GM23338 (cell line): ENCODE data around the gene GPSM1. TPM values are rescaled to one million over a fixed set of nuclear protein-coding genes. Genes with fewer than 3 reads are reported as not detected.

ENCODE experiments used
- ATAC-seq: fragments of 200-7000 bp; cut with Tn5 transposase; 3 replicates; pipeline ENCODE4 v1.9.1; 2020
- DNase-seq: peaks from one replicate; pipeline ENCODE4 v3.0.0-alpha.2; 2015; ENCODE audit warnings: low spot score
- H2AFZ ChIP-seq: fragments of 200-600 bp; sonication (generic); 2 replicates; pipeline ENCODE4 v1.8.0; 2016; ENCODE audit warnings: antibody characterized with exemption, mild to moderate bottlenecking, moderate library complexity
- H3F3A ChIP-seq: fragments of 200-600 bp; sonication (generic); replicated peaks from 2 replicates; pipeline ENCODE4 v1.8.0; 2017; ENCODE audit warnings: antibody characterized with exemption, mixed run types, low read depth
- H3K27ac ChIP-seq: fragments of 200-600 bp; sonication (generic); 2 replicates; pipeline ENCODE4 v1.6.1; 2016; ENCODE audit warnings: low read depth
- H3K27me3 ChIP-seq: fragments of 200-600 bp; sonication (generic); 2 replicates; pipeline ENCODE4 v1.8.0; 2016; ENCODE audit warnings: mild to moderate bottlenecking, mixed run types, moderate library complexity; ENCODE audit not compliant: insufficient read depth
- H3K36me3 ChIP-seq: fragments of 200-600 bp; sonication (generic); 2 replicates; pipeline ENCODE4 v1.8.0; 2016; ENCODE audit warnings: mild to moderate bottlenecking; ENCODE audit not compliant: insufficient read depth
- H3K4me1 ChIP-seq: fragments of 200-600 bp; sonication (generic); 2 replicates; pipeline ENCODE4 v1.8.0; 2016; ENCODE audit warnings: mild to moderate bottlenecking, moderate library complexity; ENCODE audit not compliant: insufficient read depth
- H3K4me2 ChIP-seq: fragments of 200-600 bp; sonication (generic); 2 replicates; pipeline ENCODE4 v1.7.1; 2017; ENCODE audit warnings: mixed run types
- H3K4me3 ChIP-seq: fragments of 200-600 bp; sonication (generic); 2 replicates; pipeline ENCODE4 v1.6.1; 2016; ENCODE audit warnings: mixed run types
- H3K79me2 ChIP-seq: fragments of 200-600 bp; sonication (generic); replicated peaks from 2 replicates; pipeline ENCODE4 v1.8.0; 2017; ENCODE audit warnings: mild to moderate bottlenecking; ENCODE audit not compliant: insufficient read depth
- H3K9me2 ChIP-seq: fragments of 200-600 bp; sonication (generic); 2 replicates; pipeline ENCODE4 v1.8.0; 2017; ENCODE audit not compliant: insufficient read depth
- H4K20me1 ChIP-seq: fragments of 200-600 bp; sonication (generic); replicated peaks from 2 replicates; pipeline ENCODE4 v1.8.0; 2017; ENCODE audit warnings: mild to moderate bottlenecking; ENCODE audit not compliant: insufficient read depth
- H3K27ac Mint-ChIP-seq: 2 replicates; pipeline ENCODE4 v1.8.0; 2020; ENCODE audit warnings: inconsistent platforms, mild to moderate bottlenecking, moderate library complexity, mixed read lengths
- H3K27me3 Mint-ChIP-seq: 3 replicates; pipeline ENCODE4 v1.8.0; 2022; ENCODE audit warnings: low read depth, mild to moderate bottlenecking, moderate library complexity, mixed read lengths, inconsistent platforms; ENCODE audit not compliant: insufficient read depth, poor library complexity
- H3K36me3 Mint-ChIP-seq: 3 replicates; pipeline ENCODE4 v1.8.0; 2021; ENCODE audit warnings: low read depth, mild to moderate bottlenecking, inconsistent platforms, moderate library complexity, mixed read lengths
- H3K4me1 Mint-ChIP-seq: 3 replicates; pipeline ENCODE4 v1.8.0; 2020; ENCODE audit warnings: mild to moderate bottlenecking, inconsistent platforms, mixed read lengths
- H3K4me3 Mint-ChIP-seq: 3 replicates; pipeline ENCODE4 v1.8.0; 2021; ENCODE audit warnings: moderate library complexity, mild to moderate bottlenecking, inconsistent platforms, mixed read lengths
- H3K9me3 Mint-ChIP-seq: 3 replicates; pipeline ENCODE4 v1.8.0; 2020; ENCODE audit warnings: moderate library complexity, mild to moderate bottlenecking, inconsistent platforms, mixed read lengths
- CREB1 ChIP-seq: fragments of 250-450 bp; sonication (Bioruptor Pico); IDR thresholded peaks from 2 replicates; pipeline ENCODE4 v1.5.0; 2020; ENCODE audit warnings: low read depth, mild to moderate bottlenecking, moderate library complexity
- CTCF ChIP-seq, 2 experiments: fragments of 200-600 bp in 1 of 2; sonication (generic) in 1 of 2; conservative IDR thresholded peaks; 2 replicates each; pipeline versions ENCODE4 v1.5.1 to v1.6.1; 2016 to 2017; ENCODE audit warnings: antibody characterized with exemption in 2 of 2, low read depth in 2 of 2, mild to moderate bottlenecking in 2 of 2, moderate library complexity in 1 of 2
- ETS1 ChIP-seq: IDR thresholded peaks from 2 replicates; pipeline ENCODE4 v1.6.1; 2016; ENCODE audit warnings: antibody characterized with exemption
- EZH2 ChIP-seq: fragments of 200-600 bp; sonication (generic); IDR thresholded peaks from one replicate; pipeline ENCODE4 v1.8.0; 2017; ENCODE audit warnings: antibody characterized with exemption, mild to moderate bottlenecking, low read depth; ENCODE audit not compliant: unreplicated experiment
- EZH2phosphoT487 ChIP-seq: fragments of 200-600 bp; sonication (generic); IDR thresholded peaks from one replicate; pipeline ENCODE4 v1.8.1; 2018; ENCODE audit warnings: antibody characterized with exemption; ENCODE audit not compliant: unreplicated experiment
- JUNB ChIP-seq: IDR thresholded peaks from one replicate; pipeline ENCODE4 v1.6.1; 2016; ENCODE audit warnings: antibody characterized with exemption; ENCODE audit not compliant: unreplicated experiment
- NANOG ChIP-seq: IDR thresholded peaks from 2 replicates; pipeline ENCODE4 v1.6.1; 2016; ENCODE audit warnings: antibody characterized with exemption, borderline replicate concordance
- POLR2AphosphoS5 ChIP-seq: IDR thresholded peaks from 2 replicates; pipeline ENCODE4 v1.6.1; 2016; ENCODE audit warnings: antibody characterized with exemption, low read depth
- REST ChIP-seq: IDR thresholded peaks from one replicate; pipeline ENCODE4 v1.6.1; 2018; ENCODE audit warnings: antibody characterized with exemption; ENCODE audit not compliant: unreplicated experiment
- STAT1 ChIP-seq: IDR thresholded peaks from one replicate; pipeline ENCODE4 v1.6.1; 2016; ENCODE audit warnings: antibody characterized with exemption; ENCODE audit not compliant: unreplicated experiment
- ZNF114 ChIP-seq: fragments of 250-450 bp; sonication (Bioruptor Pico); IDR thresholded peaks from 2 replicates; pipeline ENCODE4 v1.5.0; 2020; ENCODE audit warnings: mild to moderate bottlenecking, moderate library complexity
- ZNF331 ChIP-seq: fragments of 250-450 bp; sonication (Bioruptor Pico); IDR thresholded peaks from 2 replicates; pipeline ENCODE4 v1.5.0; 2020; ENCODE audit warnings: low read depth, mild to moderate bottlenecking, moderate library complexity
- ZNF462 ChIP-seq: fragments of 250-450 bp; sonication (Bioruptor Pico); IDR thresholded peaks from 2 replicates; pipeline ENCODE4 v1.5.0; 2020; ENCODE audit warnings: mild to moderate bottlenecking, moderate library complexity
- polyA plus RNA-seq: library from polyadenylated mRNA; unstranded; fragments of >200 nt; fragmentation: Nextera tagmentation; extraction: Ambion mirVana; gene quantifications from 2 replicates; pipeline ENCODE4 v1.2.1, GENCODE V29; 2016
- total RNA-seq: library from RNA; depleted of rRNA; stranded (reverse); fragments of >200 nt; shearing (Covaris generic); gene quantifications from 2 replicates; pipeline ENCODE4 v1.2.3, GENCODE V29; 2014

GPSM1 gene
- total and polyA plus RNA-seq, 2 experiments from 2014 or later: 4.8 to 23.2 TPM

GRCh38 chr9:136372006-136372405, 44.7 kb downstream of the GPSM1 start:
- Mint-ChIP-seq H3K4me1 (no peaks in the 10 kb centered on the region), H3K36me3 (peaks cover 6% of the 10 kb centered on the region; the same call in 2 of the 3 replicates), H3K9me3 (no peaks in the 10 kb centered on the region), H3K4me3 (no peak overlapping the region), H3K27ac (no peak overlapping the region), H3K27me3 (peaks cover 8% of the 10 kb centered on the region)
- Histone ChIP-seq H3K79me2 (no peaks in the 10 kb centered on the region), H4K20me1 (no peaks in the 10 kb centered on the region; the same call in 1 of the 2 replicates), H3K36me3 (no peaks in the 10 kb centered on the region), H3K4me3 (no peak overlapping the region), H3K27me3 (no peaks in the 10 kb centered on the region), H3K9me2 (no peaks in the 10 kb centered on the region), H2AFZ (no peak overlapping the region), H3K4me2 (no peak overlapping the region), H3F3A (no peaks in the 10 kb centered on the region), H3K4me1 (no peaks in the 10 kb centered on the region), H3K27ac (no peak overlapping the region)
- ATAC-seq (no peak), DNase-seq (no peak)
- no peak for TF ChIP-seq ZNF331
- no peak for TF ChIP-seq EZH2phosphoT487
- TF ChIP-seq ETS1: no peak
- TF ChIP-seq POLR2AphosphoS5: no peak
- no peak for TF ChIP-seq CTCF (conservative IDR thresholded peaks at IDR 0.05; ENCODE audit: low read depth in 2 of 2)
- no peak for TF ChIP-seq ZNF114 (CRISPR knock-in tag)
- TF ChIP-seq EZH2: no peak
- no peak for TF ChIP-seq ZNF462 (CRISPR knock-in tag)
- no peak for TF ChIP-seq REST
- no peak for TF ChIP-seq JUNB
- no peak for TF ChIP-seq NANOG
- no peak for TF ChIP-seq CREB1 (CRISPR knock-in tag)
- no peak for TF ChIP-seq STAT1
